GM19099 (cell line): ENCODE measurements around the gene FAM240B.

Experiments used
- POLR2A ChIP-seq: IDR thresholded peaks from 3 replicates; pipeline ENCODE4 v1.6.1; 2011; ENCODE audit warnings: low read depth; ENCODE audit not compliant: insufficient read length; ENCODE audit errors: extremely low read depth

Gene FAM240B

GRCh38 chr9:38720083-38720745 is at the start of gene FAM240B:
Gene FAM240B (minus strand): TSS chr9:38720133. CDS start chr9:38703999, 16,134 bp downstream.
- TF ChIP-seq POLR2A: no peak

- TF ChIP-seq POLR2A: no peak
Measured at GRCh38 chr9:38768351-38768761, 48.4 kb upstream of the FAM240B start.

- TF ChIP-seq POLR2A: no peak
Measured at GRCh38 chr9:38765101-38765500, 45.2 kb upstream of the FAM240B start.

DNA sequence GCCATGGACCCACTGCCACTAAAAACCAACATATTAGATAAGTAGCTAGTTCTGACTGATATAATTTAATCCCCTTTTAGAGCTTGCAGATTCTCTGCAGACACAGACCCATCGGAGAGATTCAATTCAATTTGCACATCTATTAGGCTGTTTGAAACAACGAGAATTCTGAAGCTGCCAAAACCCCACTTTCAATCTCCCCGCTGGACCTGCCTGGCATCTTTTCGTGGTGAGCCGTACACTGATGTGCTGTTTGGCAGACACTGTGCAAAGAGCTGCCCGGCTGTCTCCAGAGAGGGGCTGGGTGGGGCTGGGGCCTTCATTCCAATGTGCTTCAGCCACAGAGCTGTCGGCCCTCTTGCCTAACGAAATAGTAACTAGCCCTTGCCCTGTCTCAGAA is 42.1 kb upstream of the FAM240B start:
- TF ChIP-seq POLR2A: no peak

- TF ChIP-seq POLR2A: no peak
Measured at GRCh38 chr9:38761339-38761738, 41.4 kb upstream of the FAM240B start.

DNA sequence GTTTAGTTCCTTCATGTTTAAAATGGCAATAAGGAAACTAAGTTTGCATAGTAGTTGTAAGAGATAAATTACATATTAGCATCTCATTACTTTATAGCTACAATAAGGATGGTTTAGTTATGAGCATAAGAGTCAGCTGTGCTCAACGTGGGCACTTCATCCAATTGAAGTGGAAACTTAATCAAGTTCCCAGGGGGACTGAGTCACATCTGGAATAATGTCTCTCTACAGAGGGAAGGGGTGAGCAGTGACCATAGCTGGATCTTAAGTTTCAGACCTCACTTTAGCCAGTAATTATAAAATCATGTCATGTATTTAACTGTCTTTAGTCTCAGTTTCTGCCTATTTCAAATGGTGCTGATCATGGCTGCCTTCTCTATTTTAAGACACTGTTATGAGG is 36.8 kb upstream of the FAM240B start:
- TF ChIP-seq POLR2A: no peak

GRCh38 chr9:38747941-38748340 is 28.0 kb upstream of the FAM240B start:
- TF ChIP-seq POLR2A: no peak

DNA sequence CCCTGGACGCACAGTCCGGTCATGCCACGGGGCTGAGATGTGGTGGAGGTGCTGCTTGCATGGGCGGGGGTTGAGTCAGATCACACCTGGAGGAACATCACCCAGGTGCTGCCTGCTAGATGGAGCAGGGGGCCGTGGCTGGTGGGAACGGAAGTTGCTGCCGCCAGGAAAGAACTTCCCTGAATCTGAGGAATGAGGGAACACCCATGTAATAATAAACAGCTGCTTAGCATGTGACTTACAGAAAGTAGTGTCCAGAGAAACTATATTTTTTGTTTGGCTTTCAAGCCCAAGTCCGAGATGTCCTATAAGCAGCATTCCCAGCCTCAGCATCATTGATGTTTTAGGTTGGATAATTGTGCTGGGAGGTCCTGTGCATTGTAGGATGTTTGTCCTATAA is 27.1 kb upstream of the FAM240B start:
- TF ChIP-seq POLR2A: no peak

GRCh38 chr9:38746303-38746702 is 26.4 kb upstream of the FAM240B start:
- no peak for TF ChIP-seq POLR2A

GRCh38 chr9:38744484-38744883 is 24.6 kb upstream of the FAM240B start:
- TF ChIP-seq POLR2A: no peak

- TF ChIP-seq POLR2A: no peak
Measured at GRCh38 chr9:38737246-38737645, 17.3 kb upstream of the FAM240B start.

DNA sequence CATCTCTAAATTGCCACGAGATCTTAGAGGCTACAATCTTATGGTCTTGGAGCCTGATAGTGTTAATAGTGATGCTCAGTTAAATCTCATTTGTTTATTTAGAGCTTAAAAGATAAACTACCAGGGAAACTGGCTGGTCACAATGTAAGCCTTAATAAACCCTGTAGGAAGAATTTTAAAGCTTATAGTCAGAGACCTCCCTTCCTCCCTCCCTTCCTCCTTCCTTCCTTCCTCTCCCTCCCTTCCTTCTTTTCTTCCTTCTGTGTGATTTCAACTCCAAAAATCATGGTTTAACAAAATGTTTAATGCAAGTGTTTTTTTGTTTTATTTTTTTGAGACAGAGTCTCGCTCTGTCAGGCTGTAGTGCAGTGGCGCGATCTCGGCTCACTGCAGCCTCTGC is 14.9 kb upstream of the FAM240B start:
- TF ChIP-seq POLR2A: no peak

GRCh38 chr9:38733503-38733902 is 13.6 kb upstream of the FAM240B start:
- TF ChIP-seq POLR2A: no peak

GRCh38 chr9:38732885-38733284 is 13.0 kb upstream of the FAM240B start:
- TF ChIP-seq POLR2A: no peak

GRCh38 chr9:38727497-38728001 is 7.6 kb upstream of the FAM240B start:
- TF ChIP-seq POLR2A: no peak

DNA sequence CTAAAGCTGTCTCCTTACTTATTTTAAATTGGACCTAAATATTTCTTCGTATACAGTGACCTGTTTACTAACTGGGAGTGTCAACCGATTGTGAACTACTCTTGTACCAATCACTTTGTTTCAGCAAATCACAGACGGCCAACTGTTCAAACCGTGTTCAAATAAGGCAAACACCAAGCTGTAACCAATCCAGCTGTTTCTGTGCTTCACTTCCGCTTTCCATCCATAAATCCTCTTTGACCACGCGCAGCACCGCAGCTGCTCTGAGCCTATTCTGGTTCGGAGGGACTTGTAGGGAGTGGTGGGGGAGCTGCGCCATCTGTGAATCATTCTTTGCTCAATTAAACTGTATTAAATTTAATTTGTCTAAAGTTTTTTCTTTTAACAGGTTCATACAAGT is 4.8 kb upstream of the FAM240B start:
- TF ChIP-seq POLR2A: no peak

DNA sequence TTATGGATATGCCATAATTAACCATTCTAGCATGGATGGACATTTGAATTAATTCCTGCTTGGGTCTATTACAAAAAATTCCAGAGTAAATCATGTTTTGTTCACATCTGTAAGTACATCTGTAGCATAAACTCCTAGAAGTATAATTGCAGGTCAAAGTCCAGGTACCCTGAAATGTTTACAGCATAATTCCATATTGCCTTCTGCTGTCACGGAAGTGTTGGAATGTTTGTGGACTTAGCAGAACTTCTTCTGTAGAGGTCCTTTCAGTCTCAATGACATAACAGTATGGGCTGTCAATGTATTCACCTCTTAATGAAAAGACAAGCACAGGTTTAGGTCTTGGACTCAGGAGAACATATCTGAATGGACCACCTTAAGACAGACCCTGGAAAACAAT is 1.8 kb downstream of the FAM240B start:
- TF ChIP-seq POLR2A: no peak
